ENCODE results near the gene SPATA6. TPM values are rescaled to one million over a fixed set of nuclear protein-coding genes. Genes with fewer than 3 reads are reported as not detected.
"Not testable (repeated sequence)": the region's sequence is repeated elsewhere in the genome, so short reads cannot be mapped to it uniquely, and the experiment has no call there.

Gene SPATA6
- total RNA-seq, 1 donor from 2014 or later, result 0.91 TPM

DNA sequence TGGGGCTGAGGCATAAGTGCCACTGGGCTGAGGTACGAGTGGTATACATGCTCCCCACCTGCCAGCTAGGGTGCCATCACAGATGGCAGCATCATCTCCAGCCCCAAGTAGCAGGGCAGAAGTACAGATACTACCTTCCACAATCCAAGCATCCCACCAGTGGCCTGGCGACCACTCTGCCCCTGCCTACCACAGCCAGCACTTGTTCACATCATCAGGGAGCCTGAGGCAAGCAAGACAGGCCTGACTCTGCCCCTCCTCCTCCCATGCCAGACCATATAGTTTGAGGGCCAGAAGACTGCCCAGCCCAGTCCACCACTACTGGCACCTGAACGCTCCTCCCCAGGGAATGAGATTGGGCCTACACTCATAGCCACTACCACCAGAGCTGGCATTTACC lies 84.6 kb downstream of the SPATA6 start:
- Mint-ChIP-seq H3K27ac (no peak overlapping the region), H3K27me3 (ENCODE audit: insufficient read depth) (no peaks in the 10 kb centered on the region), H3K4me1 (ENCODE audit: low read depth) (no peaks in the 10 kb centered on the region), H3K4me3 (no peak overlapping the region), H3K36me3 (ENCODE audit: low read depth) (no peaks in the 10 kb centered on the region), H3K9me3 (no peaks in the 10 kb centered on the region)
- DNase-seq (ENCODE audit: low spot score), result no peak
- intact Hi-C loops (cut with micrococcal nuclease), result no loop called here

DNA sequence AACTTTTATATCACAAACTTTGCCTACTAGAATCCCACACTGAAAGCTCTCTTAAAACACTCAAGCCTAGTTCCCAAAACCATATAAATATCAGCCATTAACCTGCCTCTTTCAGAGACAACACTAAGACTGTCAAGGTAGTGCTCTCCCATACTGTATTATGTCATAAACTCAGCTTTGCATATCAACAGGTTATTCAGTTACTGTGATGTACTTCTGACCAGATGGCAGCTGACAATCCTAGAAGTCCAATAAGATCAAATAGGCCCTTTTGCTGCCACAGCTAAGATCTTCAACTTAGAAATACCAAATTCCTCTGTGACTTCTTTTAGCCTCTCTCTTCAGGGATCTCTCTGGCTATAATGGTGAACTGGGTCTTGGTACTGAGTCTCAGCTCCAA lies 97.2 kb downstream of the SPATA6 start:
- Mint-ChIP-seq H3K4me1 (ENCODE audit: low read depth) (no peaks in the 10 kb centered on the region), H3K36me3 (ENCODE audit: low read depth) (no peaks in the 10 kb centered on the region), H3K9me3 (peaks cover 26% of the 10 kb centered on the region), H3K4me3 (no peak overlapping the region), H3K27ac (no peak overlapping the region), H3K27me3 (ENCODE audit: insufficient read depth) (peaks cover 2% of the 10 kb centered on the region)
- intact Hi-C loops (cut with micrococcal nuclease), result no loop called here
- DNase-seq (ENCODE audit: low spot score), result no peak

GRCh38 chr1:48371598-48371997 lies 100.4 kb downstream of the SPATA6 start:
- intact Hi-C loops (cut with micrococcal nuclease), result no loop called here
- Mint-ChIP-seq H3K4me3 (no peak overlapping the region), H3K4me1 (ENCODE audit: low read depth) (no peaks in the 10 kb centered on the region), H3K27me3 (ENCODE audit: insufficient read depth) (no peaks in the 10 kb centered on the region), H3K9me3 (peaks cover 20% of the 10 kb centered on the region), H3K27ac (no peak overlapping the region), H3K36me3 (ENCODE audit: low read depth) (no peaks in the 10 kb centered on the region)
- DNase-seq (ENCODE audit: low spot score), result no peak

DNA sequence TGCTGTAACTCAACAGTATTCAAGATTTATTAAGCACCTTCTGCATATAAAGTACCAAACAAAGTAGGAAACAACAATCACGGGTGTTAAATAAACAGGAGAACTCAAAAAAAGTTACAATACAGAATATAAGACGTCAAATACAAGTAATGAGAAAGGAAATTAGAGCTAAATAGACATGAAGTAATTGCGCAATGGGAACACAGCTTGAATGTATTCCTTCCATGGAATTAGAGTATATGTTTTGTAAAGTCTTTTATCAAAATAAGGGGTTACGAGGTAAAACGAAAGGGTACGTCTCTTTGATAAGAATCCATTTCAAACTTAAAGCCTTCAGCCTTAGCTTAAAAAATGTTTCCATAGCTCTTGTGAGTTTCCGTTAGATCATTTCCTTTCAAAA lies 109.1 kb downstream of the SPATA6 start:
- intact Hi-C loops (cut with micrococcal nuclease), result no loop called here
- no peaks in the 10 kb centered on the region for H3K9me3 Mint-ChIP-seq
- no peaks in the 10 kb centered on the region for H3K27me3 Mint-ChIP-seq (ENCODE audit: insufficient read depth)
- no peak for DNase-seq (ENCODE audit: low spot score)
- H3K36me3 Mint-ChIP-seq (ENCODE audit: low read depth), result no peaks in the 10 kb centered on the region
- no peak overlapping the region for H3K4me3 Mint-ChIP-seq
- H3K4me1 Mint-ChIP-seq (ENCODE audit: low read depth), result no peaks in the 10 kb centered on the region
- H3K27ac Mint-ChIP-seq, result no peak overlapping the region

GRCh38 chr1:48356901-48357300 lies 115.1 kb downstream of the SPATA6 start:
- Mint-ChIP-seq H3K36me3 (ENCODE audit: low read depth) (no peaks in the 10 kb centered on the region), H3K27me3 (ENCODE audit: insufficient read depth) (no peaks in the 10 kb centered on the region), H3K4me1 (ENCODE audit: low read depth) (no peaks in the 10 kb centered on the region), H3K4me3 (no peak overlapping the region), H3K27ac (no peak overlapping the region), H3K9me3 (no peaks in the 10 kb centered on the region)
- no peak for DNase-seq (ENCODE audit: low spot score)
- intact Hi-C loops (cut with micrococcal nuclease), result no loop called here

GRCh38 chr1:48344373-48344772 lies 127.6 kb downstream of the SPATA6 start:
- DNase-seq (ENCODE audit: low spot score), result no peak
- Mint-ChIP-seq H3K4me1 (ENCODE audit: low read depth) (no peaks in the 10 kb centered on the region), H3K36me3 (ENCODE audit: low read depth) (no peaks in the 10 kb centered on the region), H3K4me3 (no peak overlapping the region), H3K27me3 (ENCODE audit: insufficient read depth) (no peaks in the 10 kb centered on the region), H3K27ac (no peak overlapping the region), H3K9me3 (no peaks in the 10 kb centered on the region)
- intact Hi-C loops (cut with micrococcal nuclease), result no loop called here

GRCh38 chr1:48341221-48341620 lies 130.8 kb downstream of the SPATA6 start:
- H3K27me3 Mint-ChIP-seq (ENCODE audit: insufficient read depth), result no peaks in the 10 kb centered on the region
- intact Hi-C loops (cut with micrococcal nuclease), result no loop called here
- H3K27ac Mint-ChIP-seq, result no peak overlapping the region
- DNase-seq (ENCODE audit: low spot score), result no peak
- H3K36me3 Mint-ChIP-seq (ENCODE audit: low read depth), result no peaks in the 10 kb centered on the region
- H3K4me1 Mint-ChIP-seq (ENCODE audit: low read depth), result no peaks in the 10 kb centered on the region
- no peak overlapping the region for H3K4me3 Mint-ChIP-seq
- H3K9me3 Mint-ChIP-seq, result no peaks in the 10 kb centered on the region

- intact Hi-C loops (cut with micrococcal nuclease), result no loop called here
- no peak for DNase-seq (ENCODE audit: low spot score)
- Mint-ChIP-seq H3K4me3 (no peak overlapping the region), H3K36me3 (ENCODE audit: low read depth) (no peaks in the 10 kb centered on the region), H3K27ac (no peak overlapping the region), H3K27me3 (ENCODE audit: insufficient read depth) (peaks cover 2% of the 10 kb centered on the region), H3K4me1 (ENCODE audit: low read depth) (no peaks in the 10 kb centered on the region), H3K9me3 (peaks cover 5% of the 10 kb centered on the region)
Observed at GRCh38 chr1:48338257-48338656, 133.7 kb downstream of the SPATA6 start.

- Mint-ChIP-seq H3K27ac (no peak overlapping the region), H3K27me3 (ENCODE audit: insufficient read depth) (peaks cover 2% of the 10 kb centered on the region), H3K4me3 (no peak overlapping the region), H3K4me1 (ENCODE audit: low read depth) (no peaks in the 10 kb centered on the region), H3K9me3 (peaks cover 27% of the 10 kb centered on the region), H3K36me3 (ENCODE audit: low read depth) (no peaks in the 10 kb centered on the region)
- intact Hi-C loops (cut with micrococcal nuclease), result no loop called here
- no peak for DNase-seq (ENCODE audit: low spot score)
Observed at GRCh38 chr1:48333316-48333715, 138.7 kb downstream of the SPATA6 start.

GRCh38 chr1:48332115-48332514 lies 139.9 kb downstream of the SPATA6 start:
- peaks cover 27% of the 10 kb centered on the region for H3K9me3 Mint-ChIP-seq
- no peaks in the 10 kb centered on the region for H3K4me1 Mint-ChIP-seq (ENCODE audit: low read depth)
- DNase-seq (ENCODE audit: low spot score), result no peak
- H3K4me3 Mint-ChIP-seq, result no peak overlapping the region
- intact Hi-C loops (cut with micrococcal nuclease), result no loop called here
- no peak overlapping the region for H3K27ac Mint-ChIP-seq
- peaks cover 2% of the 10 kb centered on the region for H3K27me3 Mint-ChIP-seq (ENCODE audit: insufficient read depth)
- no peaks in the 10 kb centered on the region for H3K36me3 Mint-ChIP-seq (ENCODE audit: low read depth)

DNA sequence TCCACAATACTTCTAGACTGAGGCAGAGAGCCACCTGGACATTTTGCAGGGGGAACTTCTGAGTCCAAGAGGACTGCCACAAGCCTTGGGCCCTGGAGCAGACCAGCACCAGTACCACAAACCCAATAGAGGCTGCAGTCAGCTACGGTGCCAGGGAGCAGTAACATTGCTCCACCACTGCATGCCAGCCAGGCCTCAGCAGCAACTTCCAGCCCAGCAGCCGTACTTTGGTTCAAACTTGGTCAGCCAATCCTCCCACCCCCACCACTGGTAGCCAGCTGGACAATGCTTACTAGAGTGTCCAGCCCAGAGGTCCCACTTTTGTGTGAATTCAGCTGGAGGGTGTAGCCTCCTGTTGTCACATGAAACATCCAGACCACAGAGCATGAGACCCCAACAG lies 142.1 kb downstream of the SPATA6 start:
- no peaks in the 10 kb centered on the region for H3K36me3 Mint-ChIP-seq (ENCODE audit: low read depth)
- intact Hi-C loops (cut with micrococcal nuclease), result no loop called here
- H3K27me3 Mint-ChIP-seq (ENCODE audit: insufficient read depth), result no peaks in the 10 kb centered on the region
- H3K4me3 Mint-ChIP-seq, result no peak overlapping the region
- H3K9me3 Mint-ChIP-seq, result peaks cover 27% of the 10 kb centered on the region
- H3K27ac Mint-ChIP-seq, result no peak overlapping the region
- DNase-seq (ENCODE audit: low spot score), result no peak
- no peaks in the 10 kb centered on the region for H3K4me1 Mint-ChIP-seq (ENCODE audit: low read depth)

DNA sequence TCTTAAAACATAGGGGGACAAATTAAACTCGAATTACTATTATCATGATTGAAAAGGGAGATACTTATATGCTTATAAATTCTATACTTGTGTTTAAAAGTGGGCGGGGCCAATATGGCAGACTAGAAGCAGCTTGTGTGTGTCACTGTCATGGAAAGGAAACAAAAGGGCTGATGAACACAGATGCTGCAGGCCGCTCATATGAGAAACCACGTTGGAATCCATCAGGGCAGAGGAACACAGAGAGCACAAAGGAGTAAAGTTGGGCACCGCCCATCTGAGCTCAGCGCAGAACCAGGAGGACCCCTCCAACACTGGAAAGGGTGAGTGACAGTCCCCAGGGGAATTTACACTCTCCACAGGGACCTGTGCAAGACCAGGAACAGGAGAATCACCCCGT lies 142.5 kb downstream of the SPATA6 start:
- Mint-ChIP-seq H3K4me3 (no peak overlapping the region), H3K4me1 (ENCODE audit: low read depth) (no peaks in the 10 kb centered on the region), H3K27me3 (ENCODE audit: insufficient read depth) (no peaks in the 10 kb centered on the region), H3K27ac (no peak overlapping the region), H3K9me3 (peaks cover 27% of the 10 kb centered on the region), H3K36me3 (ENCODE audit: low read depth) (no peaks in the 10 kb centered on the region)
- intact Hi-C loops (cut with micrococcal nuclease), result no loop called here
- DNase-seq (ENCODE audit: low spot score), result no peak

GRCh38 chr1:48311829-48312228 lies 160.2 kb downstream of the SPATA6 start:
- H3K4me3 Mint-ChIP-seq; H3K27me3 Mint-ChIP-seq (ENCODE audit: insufficient read depth); intact Hi-C loops (cut with micrococcal nuclease); H3K36me3 Mint-ChIP-seq (ENCODE audit: low read depth); DNase-seq (ENCODE audit: low spot score); H3K4me1 Mint-ChIP-seq (ENCODE audit: low read depth); H3K27ac Mint-ChIP-seq: not testable (repeated sequence)
- peaks cover 19% of the 10 kb centered on the region for H3K9me3 Mint-ChIP-seq

- no peak for DNase-seq (ENCODE audit: low spot score)
- peaks cover 16% of the 10 kb centered on the region for H3K9me3 Mint-ChIP-seq
- H3K36me3 Mint-ChIP-seq (ENCODE audit: low read depth), result no peaks in the 10 kb centered on the region
- H3K4me1 Mint-ChIP-seq (ENCODE audit: low read depth), result no peaks in the 10 kb centered on the region
- intact Hi-C loops (cut with micrococcal nuclease), result no loop called here
- H3K4me3 Mint-ChIP-seq, result no peak overlapping the region
- no peak overlapping the region for H3K27ac Mint-ChIP-seq
- no peaks in the 10 kb centered on the region for H3K27me3 Mint-ChIP-seq (ENCODE audit: insufficient read depth)
Observed at GRCh38 chr1:48309564-48310082, 162.4 kb downstream of the SPATA6 start.

All from activated T-helper 1 cell treated with anti-CD3 and anti-CD28 coated beads, Interleukin-12 subunit alpha, Interleukin-12 subunit beta, Interleukin-2, Interleukin-4 antibody, amounts not matched to agents 30 ng/mL and 10 ng/mL and 1 ng/mL, durations not matched to agents 14 hours and 24 hours and 36 hours (primary cell).